ENCODE results near the gene LRFN5.

- TF ChIP-seq, protein P1, sequence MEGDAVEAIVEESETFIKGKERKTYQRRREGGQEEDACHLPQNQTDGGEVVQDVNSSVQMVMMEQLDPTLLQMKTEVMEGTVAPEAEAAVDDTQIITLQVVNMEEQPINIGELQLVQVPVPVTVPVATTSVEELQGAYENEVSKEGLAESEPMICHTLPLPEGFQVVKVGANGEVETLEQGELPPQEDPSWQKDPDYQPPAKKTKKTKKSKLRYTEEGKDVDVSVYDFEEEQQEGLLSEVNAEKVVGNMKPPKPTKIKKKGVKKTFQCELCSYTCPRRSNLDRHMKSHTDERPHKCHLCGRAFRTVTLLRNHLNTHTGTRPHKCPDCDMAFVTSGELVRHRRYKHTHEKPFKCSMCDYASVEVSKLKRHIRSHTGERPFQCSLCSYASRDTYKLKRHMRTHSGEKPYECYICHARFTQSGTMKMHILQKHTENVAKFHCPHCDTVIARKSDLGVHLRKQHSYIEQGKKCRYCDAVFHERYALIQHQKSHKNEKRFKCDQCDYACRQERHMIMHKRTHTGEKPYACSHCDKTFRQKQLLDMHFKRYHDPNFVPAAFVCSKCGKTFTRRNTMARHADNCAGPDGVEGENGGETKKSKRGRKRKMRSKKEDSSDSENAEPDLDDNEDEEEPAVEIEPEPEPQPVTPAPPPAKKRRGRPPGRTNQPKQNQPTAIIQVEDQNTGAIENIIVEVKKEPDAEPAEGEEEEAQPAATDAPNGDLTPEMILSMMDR (conservative IDR thresholded peaks at IDR 0.05; ENCODE audit: low read length): no peak
- no peak for TF ChIP-seq EZH2phosphoT487 (IDR thresholded peaks at IDR 0.05; ENCODE audit: borderline replicate concordance)
Measured at GRCh38 chr14:41609704-41610183, 3.1 kb downstream of the LRFN5 start.

Data from Loucy (cell line).